Endothelial cell of umbilical vein (primary cell): Measurements from ENCODE around the gene NEK2. TPM values are rescaled to one million over a fixed set of nuclear protein-coding genes. Genes with fewer than 3 reads are reported as not detected.

Experiments used
- BruUV-seq: library from RNA; stranded (reverse); fragments of 400-500 nt; replicated peaks from 2 replicates; lab custom pipeline; 2021; lab: Mats Ljungman, UMichigan
- CTCF ChIA-PET: fragments of 300-600, 350-600 bp; sonication (Branson Sonifier 250); formaldehyde crosslinking; loops from one replicate; lab custom pipeline; 2021; ENCODE audit warnings: antibody characterized with exemption, inconsistent platforms; lab: Charles Lee
- POLR2A ChIA-PET: fragments of 300-600, 350-600 bp; sonication (Branson Sonifier 250); formaldehyde crosslinking; loops from one replicate; lab custom pipeline; 2021; ENCODE audit warnings: antibody characterized with exemption, inconsistent platforms; lab: Charles Lee
- DNase-seq: peaks from one replicate; pipeline ENCODE4 v3.0.0-alpha.2; 2011; ENCODE audit warnings: low read depth, low spot score
- FAIRE-seq: peaks from 2 replicates; lab custom pipeline; 2011; peaks lifted over from hg19 to GRCh38; lab: Jason Lieb, UNC
- H2AFZ ChIP-seq: 2 replicates; pipeline ENCODE4 v1.6.0; 2012; ENCODE audit warnings: low read depth, low read length, control low read depth, inconsistent platforms
- H3K27ac ChIP-seq: 2 replicates; pipeline ENCODE4 v1.5.1; 2011; ENCODE audit warnings: low read depth, mild to moderate bottlenecking, control low read depth, low read length, moderate library complexity; ENCODE audit not compliant: insufficient read depth
- H3K27me3 ChIP-seq, 2 experiments: 2 replicates each; pipeline versions ENCODE4 v1.6.0 to v1.6.1; 2011; ENCODE audit warnings: low read length in 2 of 2, mixed read lengths in 1 of 2; ENCODE audit not compliant: control insufficient read depth in 2 of 2, insufficient read depth in 2 of 2
- H3K36me3 ChIP-seq, 2 experiments: 2 replicates in 1 of 2; 3 replicates in 1 of 2; pipeline ENCODE4 v1.5.1; 2011; ENCODE audit warnings: low read length in 2 of 2, mild to moderate bottlenecking in 1 of 2, moderate library complexity in 1 of 2; ENCODE audit not compliant: control insufficient read depth in 2 of 2, insufficient read depth in 2 of 2; ENCODE audit errors: extremely low read depth in 1 of 2
- H3K4me1 ChIP-seq: 3 replicates; pipeline ENCODE4 v1.5.1; 2011; ENCODE audit warnings: mild to moderate bottlenecking, low read length; ENCODE audit not compliant: control insufficient read depth, insufficient read depth; ENCODE audit errors: extremely low read depth
- H3K4me2 ChIP-seq: 2 replicates; pipeline ENCODE4 v1.6.1; 2011; ENCODE audit warnings: low read length, control low read depth, mixed read lengths; ENCODE audit not compliant: insufficient read depth
- H3K4me3 ChIP-seq, 3 experiments: fragments of 200-600 bp in 1 of 3; sonication (generic), shearing (Covaris generic) in 1 of 3; replicated peaks in 1 of 3; 2 replicates each; pipeline ENCODE4 v1.5.1; 2011 to 2016; ENCODE audit warnings: control low read depth in 3 of 3, low read length in 3 of 3, mild to moderate bottlenecking in 2 of 3, inconsistent platforms in 1 of 3, low read depth in 1 of 3, moderate library complexity in 1 of 3; ENCODE audit not compliant: insufficient read depth in 1 of 3
- H3K79me2 ChIP-seq: 2 replicates; pipeline ENCODE4 v1.6.0; 2012; ENCODE audit warnings: low read length, inconsistent platforms; ENCODE audit not compliant: control insufficient read depth, insufficient read depth
- H3K9ac ChIP-seq: replicated peaks from 2 replicates; pipeline ENCODE3; 2011; ENCODE audit warnings: low read length, control low read depth; ENCODE audit not compliant: insufficient read depth; ENCODE audit errors: extremely low read depth
- H3K9me1 ChIP-seq: replicated peaks from 3 replicates; pipeline ENCODE4 v1.6.0; 2011; ENCODE audit warnings: mild to moderate bottlenecking, low read length; ENCODE audit not compliant: control insufficient read depth, insufficient read depth; ENCODE audit errors: extremely low read depth
- H3K9me3 ChIP-seq: replicated peaks from 2 replicates; pipeline ENCODE4 v1.5.1; 2012; ENCODE audit warnings: low read length, inconsistent platforms; ENCODE audit not compliant: control insufficient read depth, insufficient read depth
- H4K20me1 ChIP-seq: replicated peaks from 2 replicates; pipeline ENCODE3; 2011; ENCODE audit warnings: mild to moderate bottlenecking, low read length; ENCODE audit not compliant: control insufficient read depth, insufficient read depth; ENCODE audit errors: extremely low read depth
- CTCF ChIP-seq, 2 donors: IDR thresholded peaks; 1 replicate in 1 of 2; 2 replicates in 1 of 2; pipeline ENCODE4 v1.5.1; 2011; ENCODE audit warnings: low read length in 2 of 2, mild to moderate bottlenecking in 2 of 2, moderate library complexity in 2 of 2, control low read depth in 1 of 2, inconsistent platforms in 1 of 2, low read depth in 1 of 2; ENCODE audit not compliant: insufficient read depth in 1 of 2; ENCODE audit errors: extremely low read depth in 1 of 2
- EZH2 ChIP-seq: IDR thresholded peaks from 2 replicates; pipeline ENCODE4 v1.6.1; 2012; ENCODE audit warnings: borderline replicate concordance, low read depth, mild to moderate bottlenecking, moderate library complexity, low read length, inconsistent platforms; ENCODE audit not compliant: severe bottlenecking
- FOS ChIP-seq: IDR thresholded peaks from 2 replicates; pipeline ENCODE4 v1.6.1; 2011; ENCODE audit warnings: mild to moderate bottlenecking, low read length, moderate library complexity, borderline replicate concordance; ENCODE audit not compliant: insufficient read depth
- GATA2 ChIP-seq: IDR thresholded peaks from 2 replicates; pipeline ENCODE4 v1.7.0; 2011; ENCODE audit warnings: low read depth, mild to moderate bottlenecking, moderate library complexity, mixed read lengths, low read length; ENCODE audit not compliant: insufficient read length, insufficient read depth
- JUN ChIP-seq: IDR thresholded peaks from 2 replicates; pipeline ENCODE4 v1.6.1; 2011; ENCODE audit warnings: borderline replicate concordance, low read depth; ENCODE audit not compliant: insufficient read length, insufficient read depth
- MAX ChIP-seq: IDR thresholded peaks from 2 replicates; pipeline ENCODE4 v1.6.1; 2011; ENCODE audit not compliant: insufficient read depth, insufficient read length
- MYC ChIP-seq: IDR thresholded peaks from one replicate; pipeline ENCODE4 v1.6.1; 2011; ENCODE audit warnings: mild to moderate bottlenecking, low read depth, low read length
- POLR2A ChIP-seq: IDR thresholded peaks from 2 replicates; pipeline ENCODE4 v1.6.1; 2012; ENCODE audit warnings: low read depth, mild to moderate bottlenecking, control low read depth, low read length
- POLR2AphosphoS5 ChIP-seq: IDR thresholded peaks from 2 replicates; pipeline ENCODE4 v1.6.1; 2012; ENCODE audit warnings: low read depth, mild to moderate bottlenecking, control low read depth, low read length, moderate library complexity; ENCODE audit not compliant: insufficient read depth
- dilution Hi-C: fragments of 300-500 bp; cut with MboI; formaldehyde crosslinking; loops from one replicate; pipeline ENCODE4 v1.15.0; 2019; ENCODE audit warnings: low sequenced_read_pairs; ENCODE audit not compliant: extremely low pct_ligation_motif_present
- intact Hi-C: fragments of 100-400 bp; cut with micrococcal nuclease; formaldehyde crosslinking; loops from one replicate; pipeline ENCODE4 v1.10.0; 2022
- polyA plus RNA-seq, 4 experiments: library from polyadenylated mRNA; depleted of rRNA in 3 of 4; stranded (reverse) in 3 of 4; unstranded in 1 of 4; fragments of >200 nt; gene quantifications; 2 replicates each; pipeline versions ENCODE4 v1.2.1 to v1.2.3, GENCODE V29; 2011 to 2012; ENCODE audit warnings: missing spikeins in 1 of 4
- total RNA-seq: library from RNA; stranded (reverse); gene quantifications from 2 replicates; pipeline ENCODE4 v1.2.3, GENCODE V29; 2021

Gene NEK2
- total and polyA plus RNA-seq, 2 donors (not counting 3 experiments of a cell fraction or from before 2014, with no cell fraction given): 6.6 to 19.0 TPM

GRCh38 chr1:211711315-211711705 lies 35.9 kb upstream of the NEK2 start:
- dilution Hi-C loops (no loop called here), intact Hi-C loops (no loop called here)
- no peaks in the 10 kb centered on the region for H3K9me3 ChIP-seq
- no peaks in the 10 kb centered on the region for H3K9me1 ChIP-seq
- no peak overlapping the region for H3K9ac ChIP-seq
- no peaks in the 10 kb centered on the region for H3K4me1 ChIP-seq
- H2AFZ ChIP-seq: no peak overlapping the region
- H4K20me1 ChIP-seq: no peaks in the 10 kb centered on the region
- no peak for FAIRE-seq
- H3K36me3 ChIP-seq: no peaks in the 10 kb centered on the region
- no peak overlapping the region for H3K4me2 ChIP-seq
- no peak for DNase-seq
- H3K4me3 ChIP-seq: no peak overlapping the region
- ChIA-PET POLR2A (no interaction called here), CTCF (interaction anchor here (3.5 kb wide), 1 partner anchor 13 kb away, joined by 16 read pairs; no protein-coding TSS in a partner anchor)
- H3K27me3 ChIP-seq: no peaks in the 10 kb centered on the region
- no peak for TF ChIP-seq CTCF (IDR thresholded peaks at IDR 0.05; ENCODE audit: extremely low read depth in 1 of 2, insufficient read depth in 1 of 2, low read depth in 1 of 2, low read length in 2 of 2)
- TF ChIP-seq POLR2AphosphoS5: no peak
- no peak for TF ChIP-seq EZH2
- TF ChIP-seq GATA2: no peak
- no peak for TF ChIP-seq FOS
- no peak for TF ChIP-seq MAX
- no peak for TF ChIP-seq MYC
- TF ChIP-seq POLR2A: no peak
- TF ChIP-seq JUN: no peak
- no peak overlapping the region for H3K27ac ChIP-seq
- no peaks in the 10 kb centered on the region for H3K79me2 ChIP-seq
- BruUV-seq: no TSS peak
